Pancreas (tissue), 10 donors: Measurements from ENCODE around the gene ARL2. TPM values are rescaled to one million over a fixed set of nuclear protein-coding genes. Genes with fewer than 3 reads are reported as not detected.
"Not testable (repeated sequence)": the region's sequence is repeated elsewhere in the genome, so short reads cannot be mapped to it uniquely, and the experiment has no call there.

ENCODE experiments used
- ATAC-seq, 4 donors: fragments of 200-7000 bp; cut with Tn5 transposase; one replicate each; pipeline versions ENCODE4 v1.8.0 to v1.9.1; 2020; ENCODE audit warnings: mild to moderate bottlenecking in 4 of 4, moderate library complexity in 4 of 4
- DNase-seq, 6 donors: peaks; one replicate each; pipeline ENCODE4 v3.0.0-alpha.2; 2020
- FAIRE-seq: peaks from 2 replicates; lab custom pipeline; 2012; peaks lifted over from hg19 to GRCh38; lab: Jason Lieb, UNC
- H3K27ac ChIP-seq, 4 donors: fragments of 200-600 bp; sonication (generic); 1 replicate in 3 of 4; 2 replicates in 1 of 4; pipeline versions ENCODE4 v1.5.0 to v1.8.0; 2020
- H3K27me3 ChIP-seq, 4 donors: fragments of 200-600 bp; one replicate each; pipeline ENCODE4 v1.8.0; 2021
- H3K36me3 ChIP-seq, 3 donors: fragments of 200-600 bp; sonication (generic) in 1 of 3; one replicate each; pipeline versions ENCODE4 v1.5.0 to v1.8.0; 2020 to 2021
- H3K4me1 ChIP-seq, 3 donors: fragments of 200-600 bp; one replicate each; pipeline ENCODE4 v1.8.0; 2021
- H3K4me3 ChIP-seq, 4 donors: fragments of 200-600 bp; sonication (generic) in 2 of 4; one replicate each; pipeline versions ENCODE4 v1.5.0 to v1.8.0; 2020 to 2021
- H3K9me3 ChIP-seq, 4 donors: fragments of 200-600 bp; one replicate each; pipeline ENCODE4 v1.8.0; 2021
- WGBS, 2 donors: extraction: QIAGEN DNeasy Blood & Tissue Kit; methylation state at CpG; one replicate each; pipeline ENCODE4 v1.1.7; 2013; 5-methylcytosine and 5-hydroxymethylcytosine counted together
- intact Hi-C, 3 donors: fragments of 100-400 bp; cut with DNase I; formaldehyde crosslinking; loops; one replicate each; pipeline versions ENCODE4 v1.11.1 to v1.14.2; 2022
- polyA plus RNA-seq, 2 donors: library from polyadenylated mRNA; stranded (reverse); fragments of 200-250 nt; gene quantifications; one replicate each; pipeline ENCODE4 v1.2.3, GENCODE V29; 2013
- total RNA-seq, 6 donors: library from RNA; stranded (reverse); fragmentation: NEBNext Ultra II Directional in 4 of 6; extraction: Animal tissue kit (Norgen Biotek cat#: 25700) in 4 of 6; gene quantifications; one replicate each; pipeline versions ENCODE4 v1.2.1 to v1.2.4, GENCODE V29; 2021 to 2023
- TF ChIP-seq, protein P1 (sequence below), 4 donors: fragments of 200-600 bp; sonication (generic) in 3 of 4; IDR thresholded peaks; one replicate each; pipeline versions ENCODE4 v1.5.0 to v1.8.0; 2021; ENCODE audit warnings: antibody characterized with exemption in 4 of 4
- donor health status: healthy with polysubstance abuse.
- donor health status: DM: no; HTN: no; CAD: no; lungs with moderate emphysema.
- donor health status: DM: no; HTN: no; CAD: no.
- donor health status: control.
- donor health status: control.
- donor health status: Bipolar disorder and iron deficiency.
- donor health status: DM: yes; HTN: yes; CAD: no.
- donor health status: DM: no; HTN: no; CAD: no.
- donor health status: DM: no; HTN: no; CAD: no.
- donor health status: DM: yes; HTN: yes; CAD: no.

The ARL2 gene
- total and polyA plus RNA-seq, 8 donors = 27.8 to 79.1 (median 36.1) TPM

DNA sequence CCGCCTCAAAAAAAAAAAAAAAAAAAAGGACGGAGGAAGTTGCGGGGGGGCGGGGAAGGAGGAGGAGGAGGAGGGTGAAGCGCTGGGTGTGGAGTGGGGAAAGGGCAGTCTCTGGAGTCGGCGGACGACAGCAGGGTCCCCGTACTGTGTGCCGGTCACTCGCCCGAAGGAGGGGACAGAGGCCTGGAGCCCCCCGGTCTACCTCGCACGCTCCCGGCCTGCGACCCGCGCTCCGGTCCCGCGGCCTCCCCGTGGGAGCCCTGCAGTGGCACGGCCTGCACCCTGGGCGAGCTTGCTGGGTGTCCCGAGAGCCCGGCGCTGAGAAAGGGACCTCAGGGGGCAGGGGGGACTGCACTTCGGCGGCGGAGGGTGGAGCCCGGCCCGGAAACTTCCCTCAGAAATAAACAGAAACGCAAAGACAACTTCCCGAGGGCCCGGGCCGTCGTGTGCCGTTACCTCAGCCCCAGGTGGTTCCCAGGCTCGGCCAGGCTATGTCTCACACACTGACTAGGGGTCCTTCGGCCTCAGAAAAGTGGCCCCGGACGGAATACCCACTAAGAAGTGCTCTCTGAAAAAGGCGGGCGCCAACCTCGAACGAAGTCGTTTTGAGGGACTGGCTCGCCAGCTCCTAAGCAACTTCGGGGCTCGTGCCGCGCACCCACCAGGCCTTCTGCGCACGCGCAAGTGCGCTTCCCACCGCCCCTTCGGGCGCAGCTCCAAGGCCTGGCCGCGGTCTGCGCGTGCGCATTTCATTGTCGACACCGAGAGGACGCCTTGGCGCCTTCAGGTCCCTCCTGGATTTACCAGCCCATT lies 42.3 kb upstream of the ARL2 start, which contains the start of gene MAJIN:
Gene MAJIN (minus strand): TSS at position 688 of the 813 bp plus-strand sequence. CDS start 12,703 bp downstream, outside the sequence.
- WGBS, 2 donors = 12 to 16% methylated on average over 60 to 69 of the region's 69 CpGs
- no peaks in the 10 kb centered on the region for H3K4me1 ChIP-seq
- intact Hi-C loops = no loop called here
- peak within 1 kb of the TSS; percentile 15 to 49 (median 24) for H3K4me3 ChIP-seq
- no peaks in the 10 kb centered on the region for H3K9me3 ChIP-seq
- H3K27me3 ChIP-seq = no peaks in the 10 kb centered on the region
- peak; percentile 91 to 96 (median 93) for ATAC-seq
- TF ChIP-seq, protein P1, sequence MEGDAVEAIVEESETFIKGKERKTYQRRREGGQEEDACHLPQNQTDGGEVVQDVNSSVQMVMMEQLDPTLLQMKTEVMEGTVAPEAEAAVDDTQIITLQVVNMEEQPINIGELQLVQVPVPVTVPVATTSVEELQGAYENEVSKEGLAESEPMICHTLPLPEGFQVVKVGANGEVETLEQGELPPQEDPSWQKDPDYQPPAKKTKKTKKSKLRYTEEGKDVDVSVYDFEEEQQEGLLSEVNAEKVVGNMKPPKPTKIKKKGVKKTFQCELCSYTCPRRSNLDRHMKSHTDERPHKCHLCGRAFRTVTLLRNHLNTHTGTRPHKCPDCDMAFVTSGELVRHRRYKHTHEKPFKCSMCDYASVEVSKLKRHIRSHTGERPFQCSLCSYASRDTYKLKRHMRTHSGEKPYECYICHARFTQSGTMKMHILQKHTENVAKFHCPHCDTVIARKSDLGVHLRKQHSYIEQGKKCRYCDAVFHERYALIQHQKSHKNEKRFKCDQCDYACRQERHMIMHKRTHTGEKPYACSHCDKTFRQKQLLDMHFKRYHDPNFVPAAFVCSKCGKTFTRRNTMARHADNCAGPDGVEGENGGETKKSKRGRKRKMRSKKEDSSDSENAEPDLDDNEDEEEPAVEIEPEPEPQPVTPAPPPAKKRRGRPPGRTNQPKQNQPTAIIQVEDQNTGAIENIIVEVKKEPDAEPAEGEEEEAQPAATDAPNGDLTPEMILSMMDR (IDR thresholded peaks at IDR 0.05) = no peak
- no peak within 1 kb of the TSS for H3K27ac ChIP-seq
- H3K36me3 ChIP-seq = no peaks in the 10 kb centered on the region
- DNase-seq = peak; percentile 81 to 100 (median 94)
- FAIRE-seq = no peak

DNA sequence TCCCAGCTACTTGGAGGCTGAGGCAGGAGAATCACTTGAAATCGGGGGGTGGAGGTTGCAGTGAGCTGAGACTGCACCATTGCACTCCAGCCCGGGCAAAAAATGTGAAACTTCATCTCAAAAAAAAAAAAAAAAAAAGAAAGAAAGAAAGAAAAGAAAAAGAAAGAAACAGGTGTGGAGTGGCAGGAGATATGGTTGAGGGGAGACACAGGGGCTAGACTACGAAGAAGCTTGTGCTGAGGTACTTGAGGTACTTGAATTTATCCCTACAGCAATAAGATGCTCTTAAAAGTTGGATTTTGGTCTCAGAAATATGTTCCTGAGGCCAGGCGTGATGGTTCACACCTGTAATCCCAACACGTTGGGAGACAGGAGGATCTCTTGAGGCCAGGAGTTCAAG lies 39.8 kb upstream of the ARL2 start:
- TF ChIP-seq, protein P1 (IDR thresholded peaks at IDR 0.05) = no peak
- FAIRE-seq = no peak
- Histone ChIP-seq H3K4me1 (no peaks in the 10 kb centered on the region), H3K27me3 (no peaks in the 10 kb centered on the region), H3K27ac (no peak overlapping the region), H3K4me3 (no peak overlapping the region), H3K36me3 (no peaks in the 10 kb centered on the region), H3K9me3 (no peaks in the 10 kb centered on the region)
- no peak for ATAC-seq
- DNase-seq = no peak
- intact Hi-C loops = no loop called here
- 73 to 80% methylated on average over 5 of the region's 5 CpGs for WGBS, 2 donors

DNA sequence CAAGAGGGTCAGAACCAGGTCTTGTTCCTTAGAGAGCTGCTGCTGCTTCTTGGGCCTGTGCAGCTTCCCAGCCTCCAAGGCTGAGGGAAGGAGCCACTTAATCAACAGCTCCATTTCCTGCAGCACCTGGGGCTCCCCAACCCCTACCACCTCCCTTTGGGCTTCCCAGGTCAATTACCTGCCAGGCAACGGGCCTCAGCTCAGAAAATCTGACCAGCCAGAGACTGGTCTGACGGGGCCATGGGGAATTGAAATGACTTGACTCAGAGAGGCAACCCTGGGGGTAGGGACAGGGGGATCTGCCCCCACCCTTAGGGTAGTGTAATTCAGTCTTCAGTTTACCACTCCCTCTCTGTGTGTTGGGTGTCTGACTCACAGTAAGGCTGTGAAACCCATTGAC lies 37.3 kb upstream of the ARL2 start:
- no peaks in the 10 kb centered on the region for H3K27me3 ChIP-seq
- WGBS, 2 donors = 58 to 74% methylated on average over 2 of the region's 2 CpGs
- H3K4me3 ChIP-seq = no peak overlapping the region
- FAIRE-seq = no peak
- H3K27ac ChIP-seq = no peak overlapping the region
- no peaks in the 10 kb centered on the region for H3K9me3 ChIP-seq
- TF ChIP-seq, protein P1 (IDR thresholded peaks at IDR 0.05) = no peak
- no peaks in the 10 kb centered on the region for H3K36me3 ChIP-seq
- DNase-seq = no peak
- no peak for ATAC-seq
- intact Hi-C loops = no loop called here
- H3K4me1 ChIP-seq = no peaks in the 10 kb centered on the region

DNA sequence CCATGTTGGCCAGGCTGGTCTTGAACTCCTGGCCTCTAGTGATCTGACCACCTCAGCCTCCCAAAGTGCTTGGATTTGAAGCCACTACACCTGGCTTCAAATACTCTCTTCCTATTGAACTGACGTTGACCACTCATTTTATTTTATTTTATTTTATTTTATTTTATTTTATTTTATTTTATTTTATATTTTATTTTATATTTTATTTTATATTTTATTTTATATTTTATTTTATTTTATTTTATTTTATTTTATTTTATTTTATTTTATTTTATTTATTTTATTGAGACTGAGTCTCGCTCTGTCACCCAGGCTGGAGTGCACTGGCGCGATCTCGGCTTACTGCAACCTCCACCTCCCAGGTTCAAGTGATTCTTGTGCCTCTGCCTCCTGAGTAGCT lies 30.6 kb upstream of the ARL2 start:
- intact Hi-C loops, FAIRE-seq, H3K4me3 ChIP-seq, ATAC-seq, DNase-seq, H3K36me3 ChIP-seq, H3K27me3 ChIP-seq, H3K27ac ChIP-seq, H3K9me3 ChIP-seq, H3K4me1 ChIP-seq: not testable (repeated sequence)
- WGBS, 2 donors = 76 to 83% methylated on average over 5 of the region's 5 CpGs

DNA sequence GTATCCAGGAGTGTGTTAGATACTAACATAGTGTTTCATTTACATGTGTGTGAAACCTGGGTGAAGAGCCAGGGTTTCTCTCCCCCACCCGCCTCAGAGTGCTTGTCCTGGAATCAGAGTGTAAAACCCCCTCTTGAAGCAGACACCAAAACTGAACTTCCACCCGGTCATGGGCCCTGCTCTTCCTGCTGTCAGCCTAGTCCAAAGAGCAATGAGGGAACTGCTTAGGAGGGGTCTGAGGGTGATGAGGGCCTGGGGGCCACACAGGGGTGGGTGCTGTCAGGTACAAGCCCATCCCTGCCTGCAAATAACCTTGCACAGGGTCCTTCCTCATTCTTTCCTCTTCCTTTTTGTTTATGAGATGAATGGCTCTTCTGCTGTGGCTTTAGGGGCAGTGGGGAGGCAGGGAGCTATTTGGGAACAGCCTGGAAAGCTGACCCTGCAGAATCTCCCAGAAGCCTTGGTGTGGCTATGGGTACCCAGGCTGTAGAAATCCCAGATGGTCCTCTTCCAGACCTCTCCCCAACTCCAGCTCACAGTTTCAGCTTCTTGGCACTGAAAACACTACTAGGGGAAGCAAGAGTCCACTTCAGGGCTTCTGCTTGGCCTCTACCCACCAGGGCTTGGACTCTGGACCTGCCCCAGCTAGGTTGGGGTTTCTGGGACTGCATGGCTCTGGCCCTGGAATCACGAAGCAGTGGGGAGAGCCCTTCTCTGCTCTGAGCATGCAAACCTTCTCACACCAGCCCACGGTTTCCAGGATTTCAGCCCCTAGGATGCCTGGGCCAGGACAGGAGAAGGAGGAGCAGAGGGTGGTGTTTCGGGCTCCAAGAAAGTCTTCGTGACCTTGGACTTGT lies 25.7 kb upstream of the ARL2 start:
- no peak overlapping the region for H3K27ac ChIP-seq
- peak in 1 of 6 donors; percentile 15 for DNase-seq

More for the DNA sequence above, 25.7 kb upstream of the ARL2 start:
- intact Hi-C loops = no loop called here
- peaks cover 0 to 4% (median 0%) of the 10 kb centered on the region in 3 donors for H3K36me3 ChIP-seq
- no peak overlapping the region for H3K4me3 ChIP-seq
- H3K9me3 ChIP-seq = no peaks in the 10 kb centered on the region
- H3K4me1 ChIP-seq = no peaks in the 10 kb centered on the region
- ATAC-seq = peak in 1 of 4 donors; percentile 20
- TF ChIP-seq, protein P1 (IDR thresholded peaks at IDR 0.05) = no peak
- H3K27me3 ChIP-seq = no peaks in the 10 kb centered on the region
- WGBS, 2 donors = 84% methylated on average over 6 of the region's 6 CpGs
- FAIRE-seq = no peak
